ENCODE measurements around the gene PTPRK.

DNA sequence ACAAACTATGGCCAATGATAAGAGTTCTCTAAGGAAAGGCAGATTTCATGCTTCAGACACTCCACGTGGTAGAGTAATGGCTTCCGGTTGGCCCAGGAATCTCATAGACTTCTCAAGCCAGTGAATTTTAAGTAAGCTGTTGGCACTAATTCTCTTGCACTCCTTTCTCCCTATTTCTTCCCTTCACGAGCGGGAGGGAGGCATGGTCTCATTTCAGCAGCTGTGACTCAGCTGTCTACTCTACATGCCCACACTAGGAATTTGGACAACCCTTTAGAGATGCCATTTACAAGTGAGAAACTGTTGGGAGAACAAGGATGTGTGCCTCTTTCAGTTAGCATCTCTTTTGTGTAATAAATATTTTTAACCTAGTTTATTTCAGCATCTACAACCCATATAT, 107.7 kb downstream of the PTPRK start:
- TF ChIP-seq, protein P1, sequence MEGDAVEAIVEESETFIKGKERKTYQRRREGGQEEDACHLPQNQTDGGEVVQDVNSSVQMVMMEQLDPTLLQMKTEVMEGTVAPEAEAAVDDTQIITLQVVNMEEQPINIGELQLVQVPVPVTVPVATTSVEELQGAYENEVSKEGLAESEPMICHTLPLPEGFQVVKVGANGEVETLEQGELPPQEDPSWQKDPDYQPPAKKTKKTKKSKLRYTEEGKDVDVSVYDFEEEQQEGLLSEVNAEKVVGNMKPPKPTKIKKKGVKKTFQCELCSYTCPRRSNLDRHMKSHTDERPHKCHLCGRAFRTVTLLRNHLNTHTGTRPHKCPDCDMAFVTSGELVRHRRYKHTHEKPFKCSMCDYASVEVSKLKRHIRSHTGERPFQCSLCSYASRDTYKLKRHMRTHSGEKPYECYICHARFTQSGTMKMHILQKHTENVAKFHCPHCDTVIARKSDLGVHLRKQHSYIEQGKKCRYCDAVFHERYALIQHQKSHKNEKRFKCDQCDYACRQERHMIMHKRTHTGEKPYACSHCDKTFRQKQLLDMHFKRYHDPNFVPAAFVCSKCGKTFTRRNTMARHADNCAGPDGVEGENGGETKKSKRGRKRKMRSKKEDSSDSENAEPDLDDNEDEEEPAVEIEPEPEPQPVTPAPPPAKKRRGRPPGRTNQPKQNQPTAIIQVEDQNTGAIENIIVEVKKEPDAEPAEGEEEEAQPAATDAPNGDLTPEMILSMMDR (IDR thresholded peaks at IDR 0.05 in 2 of 3, conservative IDR thresholded peaks at IDR 0.05 in 1 of 3; ENCODE audit: borderline replicate concordance in 1 of 3, insufficient read depth in 1 of 3, low read depth in 2 of 3, low read length in 2 of 3) = no peak
- no peak for TF ChIP-seq FOSL1 (IDR thresholded peaks at IDR 0.05; ENCODE audit: low read depth)
- TF ChIP-seq, protein P2, sequence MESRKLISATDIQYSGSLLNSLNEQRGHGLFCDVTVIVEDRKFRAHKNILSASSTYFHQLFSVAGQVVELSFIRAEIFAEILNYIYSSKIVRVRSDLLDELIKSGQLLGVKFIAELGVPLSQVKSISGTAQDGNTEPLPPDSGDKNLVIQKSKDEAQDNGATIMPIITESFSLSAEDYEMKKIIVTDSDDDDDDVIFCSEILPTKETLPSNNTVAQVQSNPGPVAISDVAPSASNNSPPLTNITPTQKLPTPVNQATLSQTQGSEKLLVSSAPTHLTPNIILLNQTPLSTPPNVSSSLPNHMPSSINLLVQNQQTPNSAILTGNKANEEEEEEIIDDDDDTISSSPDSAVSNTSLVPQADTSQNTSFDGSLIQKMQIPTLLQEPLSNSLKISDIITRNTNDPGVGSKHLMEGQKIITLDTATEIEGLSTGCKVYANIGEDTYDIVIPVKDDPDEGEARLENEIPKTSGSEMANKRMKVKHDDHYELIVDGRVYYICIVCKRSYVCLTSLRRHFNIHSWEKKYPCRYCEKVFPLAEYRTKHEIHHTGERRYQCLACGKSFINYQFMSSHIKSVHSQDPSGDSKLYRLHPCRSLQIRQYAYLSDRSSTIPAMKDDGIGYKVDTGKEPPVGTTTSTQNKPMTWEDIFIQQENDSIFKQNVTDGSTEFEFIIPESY (IDR thresholded peaks at IDR 0.05; ENCODE audit: extremely low read depth, insufficient replicate concordance, low read length) = no peak
